GM12892 (cell line): Measurements from ENCODE around the gene SLC43A3.

Source experiments
- POLR2A ChIP-seq: IDR thresholded peaks from 2 replicates; pipeline ENCODE4 v1.6.1; 2011; ENCODE audit warnings: low read depth, low read length, control low read depth
- TAF1 ChIP-seq: IDR thresholded peaks from 2 replicates; pipeline ENCODE4 v1.6.1; 2011; ENCODE audit warnings: low read depth, mild to moderate bottlenecking, control low read depth, low read length, borderline replicate concordance

GRCh38 chr11:57379732-57380131 lies 47.2 kb downstream of the SLC43A3 start:
- no peak for TF ChIP-seq POLR2A
- TF ChIP-seq TAF1: no peak
